Sigmoid colon (tissue), 7 donors: ENCODE results near the gene DIS3L2. TPM values are rescaled to one million over a fixed set of nuclear protein-coding genes. Genes with fewer than 3 reads are reported as not detected.

Experiments used
- DNase-seq: peaks from one replicate; pipeline ENCODE4 v3.0.0-alpha.2; 2019
- H3K27ac ChIP-seq, 4 donors: fragments of 200-600 bp; sonication (generic); one replicate each; pipeline ENCODE4 v1.5.1; 2016 to 2019; ENCODE audit warnings: mild to moderate bottlenecking in 1 of 4
- H3K27me3 ChIP-seq, 3 donors: fragments of 200-600 bp; sonication (generic); one replicate each; pipeline ENCODE4 v1.5.1; 2019; ENCODE audit warnings: mild to moderate bottlenecking in 1 of 3
- H3K36me3 ChIP-seq, 4 donors: fragments of 200-600 bp; sonication (generic); one replicate each; pipeline ENCODE4 v1.5.1; 2016 to 2019
- H3K4me1 ChIP-seq, 4 donors: fragments of 200-600 bp; sonication (generic); one replicate each; pipeline ENCODE4 v1.5.1; 2017 to 2019
- H3K4me3 ChIP-seq, 4 donors: fragments of 200-600 bp; sonication (generic); one replicate each; pipeline ENCODE4 v1.5.1; 2017 to 2019; ENCODE audit warnings: mild to moderate bottlenecking in 2 of 4, moderate library complexity in 1 of 4
- H3K9me3 ChIP-seq, 4 donors: fragments of 200-600 bp in 3 of 4; sonication (generic) in 3 of 4; one replicate each; pipeline versions ENCODE4 v1.5.1 to v1.6.1; 2013 to 2019
- EP300 ChIP-seq, 4 donors: sonication (generic); formaldehyde crosslinking; IDR thresholded peaks; one replicate each; pipeline ENCODE4 v1.6.1; 2017; ENCODE audit warnings: antibody characterized with exemption in 4 of 4
- POLR2A ChIP-seq, 2 donors: fragments of 450-650 bp; IDR thresholded peaks; one replicate each; pipeline ENCODE4 v1.6.1; 2016; ENCODE audit warnings: antibody characterized with exemption in 2 of 2, mild to moderate bottlenecking in 2 of 2, moderate library complexity in 2 of 2
- POLR2AphosphoS5 ChIP-seq, 4 donors: sonication (generic); formaldehyde crosslinking; IDR thresholded peaks; one replicate each; pipeline ENCODE4 v1.6.1; 2017; ENCODE audit warnings: antibody characterized with exemption in 4 of 4
- WGBS, 2 donors: extraction: QIAGEN DNeasy Blood & Tissue Kit; methylation state at CpG; one replicate each; pipeline ENCODE4 v1.1.7; 2013; 5-methylcytosine and 5-hydroxymethylcytosine counted together
- intact Hi-C: fragments of 100-400 bp; cut with DNase I; formaldehyde crosslinking; loops from one replicate; pipeline ENCODE4 v1.15.1; 2023
- polyA plus RNA-seq, 3 donors: library from polyadenylated mRNA; stranded (reverse); fragments of 200-250 nt; gene quantifications; one replicate each; pipeline ENCODE4 v1.2.3, GENCODE V29; 2013
- total RNA-seq, 4 donors: library from RNA; depleted of rRNA; stranded (reverse); fragments of >200 nt; gene quantifications; one replicate each; pipeline ENCODE4 v1.1.0, GENCODE V29; 2016
- TF ChIP-seq, protein P1 (sequence below), 4 experiments: fragments of 450-650 bp in 3 of 4; fragments of 200-600 bp in 1 of 4; IDR thresholded peaks; one replicate each; pipeline ENCODE4 v1.5.1; 2016 to 2019; ENCODE audit warnings: antibody characterized with exemption in 4 of 4, mild to moderate bottlenecking in 3 of 4, moderate library complexity in 2 of 4
- donor health status: healthy with polysubstance abuse.
- donor health status: Bipolar disorder and iron deficiency.
- donor health status: healthy.

Gene DIS3L2
- total and polyA plus RNA-seq, 7 donors = 8.8 to 37.9 (median 22.5) TPM

DNA sequence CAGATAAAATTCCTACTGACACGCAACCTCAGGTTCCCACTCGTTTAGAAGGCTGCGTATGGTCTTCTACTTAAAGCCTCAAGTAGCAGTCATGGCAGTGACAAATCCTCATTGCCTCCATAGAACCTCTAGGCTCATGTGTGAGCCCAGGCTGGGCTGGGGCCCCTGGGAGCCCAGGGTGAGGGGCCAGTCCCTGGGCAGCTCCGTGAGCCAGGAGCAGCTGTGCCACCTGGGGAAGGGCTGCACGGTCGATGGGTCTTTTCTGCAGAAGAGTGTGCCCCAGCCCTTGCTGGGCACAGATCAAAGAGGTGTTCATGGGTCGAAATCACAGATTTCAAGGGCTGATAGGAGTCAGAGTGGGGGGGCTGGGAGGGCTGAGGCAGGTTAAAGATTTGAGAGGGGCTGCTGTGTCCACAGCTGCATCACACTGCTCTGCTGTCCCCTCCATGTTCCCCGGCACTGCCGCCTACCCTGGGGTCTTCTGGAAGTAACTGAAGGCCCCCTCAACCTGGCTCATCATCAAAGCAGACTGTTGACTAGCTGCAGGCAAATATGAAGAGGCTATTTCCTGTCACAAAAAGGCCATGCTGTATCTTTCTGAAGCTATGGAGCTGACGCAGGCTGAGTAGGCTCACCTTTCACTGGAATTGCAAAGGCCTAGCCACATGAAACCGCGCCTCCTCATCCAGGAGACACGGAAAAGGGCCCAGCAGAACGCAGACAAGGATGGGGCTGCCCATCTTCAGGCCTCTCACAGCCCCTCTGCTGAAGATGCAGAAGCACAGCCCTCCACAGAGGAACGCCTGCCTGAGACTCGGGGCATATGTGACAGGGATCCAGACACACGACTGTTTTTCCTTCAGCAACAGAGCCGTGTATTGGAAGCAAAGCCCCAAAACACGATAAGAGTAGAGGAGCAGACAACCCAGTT is 381.4 kb downstream of the DIS3L2 start:
- Histone ChIP-seq H3K4me3 (no peak overlapping the region), H3K36me3 (no peaks in the 10 kb centered on the region), H3K9me3 (peaks cover 0 to 2% (median 0%) of the 10 kb centered on the region in 4 donors), H3K27ac (no peak overlapping the region), H3K4me1 (no peaks in the 10 kb centered on the region), H3K27me3 (no peaks in the 10 kb centered on the region)
- WGBS, 2 donors = 67 to 76% methylated on average over 19 of the region's 19 CpGs
- TF ChIP-seq POLR2AphosphoS5 (IDR thresholded peaks at IDR 0.05) (no peak), EP300 (IDR thresholded peaks at IDR 0.05) (no peak), POLR2A (IDR thresholded peaks at IDR 0.05) (no peak)
- TF ChIP-seq, protein P1, sequence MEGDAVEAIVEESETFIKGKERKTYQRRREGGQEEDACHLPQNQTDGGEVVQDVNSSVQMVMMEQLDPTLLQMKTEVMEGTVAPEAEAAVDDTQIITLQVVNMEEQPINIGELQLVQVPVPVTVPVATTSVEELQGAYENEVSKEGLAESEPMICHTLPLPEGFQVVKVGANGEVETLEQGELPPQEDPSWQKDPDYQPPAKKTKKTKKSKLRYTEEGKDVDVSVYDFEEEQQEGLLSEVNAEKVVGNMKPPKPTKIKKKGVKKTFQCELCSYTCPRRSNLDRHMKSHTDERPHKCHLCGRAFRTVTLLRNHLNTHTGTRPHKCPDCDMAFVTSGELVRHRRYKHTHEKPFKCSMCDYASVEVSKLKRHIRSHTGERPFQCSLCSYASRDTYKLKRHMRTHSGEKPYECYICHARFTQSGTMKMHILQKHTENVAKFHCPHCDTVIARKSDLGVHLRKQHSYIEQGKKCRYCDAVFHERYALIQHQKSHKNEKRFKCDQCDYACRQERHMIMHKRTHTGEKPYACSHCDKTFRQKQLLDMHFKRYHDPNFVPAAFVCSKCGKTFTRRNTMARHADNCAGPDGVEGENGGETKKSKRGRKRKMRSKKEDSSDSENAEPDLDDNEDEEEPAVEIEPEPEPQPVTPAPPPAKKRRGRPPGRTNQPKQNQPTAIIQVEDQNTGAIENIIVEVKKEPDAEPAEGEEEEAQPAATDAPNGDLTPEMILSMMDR (IDR thresholded peaks at IDR 0.05) = no peak
- peak; percentile 29 for DNase-seq
- intact Hi-C loops = no loop called here

DNA sequence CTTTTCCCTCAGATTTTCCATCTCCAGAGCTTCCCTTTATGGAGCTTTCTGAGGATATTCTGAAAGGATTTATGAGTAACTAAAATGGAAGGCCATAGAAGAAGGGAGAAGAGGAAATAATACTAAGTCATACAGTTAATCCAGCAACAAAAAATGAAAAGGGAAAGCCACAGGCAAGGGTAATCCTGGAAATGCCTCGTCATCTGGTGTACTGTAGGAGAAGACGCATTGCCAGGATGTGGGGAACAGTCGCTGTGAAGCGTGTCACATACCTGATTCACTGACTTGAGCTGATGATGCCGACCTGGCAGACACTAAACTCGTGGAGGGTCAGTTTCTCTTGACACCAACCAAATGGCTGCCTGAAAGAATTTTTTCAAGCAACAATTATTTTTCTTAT is 382.3 kb downstream of the DIS3L2 start:
- Histone ChIP-seq H3K36me3 (no peaks in the 10 kb centered on the region), H3K4me3 (no peak overlapping the region), H3K9me3 (peaks cover 0 to 2% (median 0%) of the 10 kb centered on the region in 4 donors), H3K27me3 (no peaks in the 10 kb centered on the region), H3K4me1 (no peaks in the 10 kb centered on the region), H3K27ac (no peak overlapping the region)
- no peak for DNase-seq
- 49 to 74% methylated on average over 6 of the region's 6 CpGs for WGBS, 2 donors
- intact Hi-C loops = no loop called here
- TF ChIP-seq, protein P1 (IDR thresholded peaks at IDR 0.05) = no peak
- TF ChIP-seq POLR2AphosphoS5 (IDR thresholded peaks at IDR 0.05) = no peak
- no peak for TF ChIP-seq EP300 (IDR thresholded peaks at IDR 0.05)
- no peak for TF ChIP-seq POLR2A (IDR thresholded peaks at IDR 0.05)

DNA sequence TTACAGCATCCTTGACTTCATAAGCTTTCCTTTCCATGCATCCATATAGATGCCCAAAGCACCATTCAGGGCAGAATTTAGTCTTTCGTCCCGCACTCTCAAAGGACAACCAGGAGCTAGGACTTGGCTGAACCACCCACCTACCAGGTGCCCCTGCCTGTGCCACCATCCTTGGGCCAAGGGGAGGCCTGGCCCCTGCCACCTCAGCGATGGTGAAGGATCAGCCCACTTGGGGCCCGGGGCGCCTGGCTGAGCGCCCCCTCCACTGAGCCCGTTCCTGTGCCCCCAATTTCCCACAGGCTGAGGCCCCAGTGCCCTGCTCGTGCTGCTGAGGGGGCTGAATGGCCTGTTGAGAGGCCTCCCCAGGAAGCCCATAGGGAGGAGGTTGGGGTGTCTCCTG is 383.7 kb downstream of the DIS3L2 start:
- WGBS, 2 donors = 89 to 92% methylated on average over 8 of the region's 8 CpGs
- intact Hi-C loops = no loop called here
- TF ChIP-seq POLR2A (IDR thresholded peaks at IDR 0.05) = no peak
- TF ChIP-seq EP300 (IDR thresholded peaks at IDR 0.05) = no peak
- TF ChIP-seq, protein P1 (IDR thresholded peaks at IDR 0.05) = no peak
- no peak for TF ChIP-seq POLR2AphosphoS5 (IDR thresholded peaks at IDR 0.05)
- Histone ChIP-seq H3K27ac (no peak overlapping the region), H3K4me1 (no peaks in the 10 kb centered on the region), H3K36me3 (no peaks in the 10 kb centered on the region), H3K9me3 (peaks cover 0 to 2% (median 0%) of the 10 kb centered on the region in 4 donors), H3K4me3 (no peak overlapping the region), H3K27me3 (peaks cover 0 to 10% (median 5%) of the 10 kb centered on the region in 3 donors)
- peak; percentile 39 for DNase-seq

DNA sequence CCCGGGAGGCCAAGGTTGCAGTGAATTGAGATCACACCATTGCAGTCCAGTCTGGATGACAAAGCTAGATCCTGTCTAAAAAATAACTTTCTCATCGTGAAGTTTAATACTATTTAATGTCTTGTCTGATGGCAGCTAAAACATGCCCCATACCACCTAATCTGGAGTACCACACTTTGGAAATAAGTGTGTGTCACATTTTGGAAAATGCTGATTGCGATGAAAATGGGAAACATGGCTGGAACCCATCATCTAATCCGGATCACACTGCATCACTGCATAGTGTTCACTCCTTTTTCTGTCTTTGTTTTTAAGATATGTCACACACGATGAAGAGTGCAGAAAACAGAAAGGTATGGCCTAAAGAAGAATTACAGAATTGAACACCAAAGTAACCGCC is 385.9 kb downstream of the DIS3L2 start:
- Histone ChIP-seq H3K36me3 (no peaks in the 10 kb centered on the region), H3K27me3 (peaks cover 19 to 31% (median 26%) of the 10 kb centered on the region in 3 donors), H3K9me3 (peaks cover 0 to 2% (median 0%) of the 10 kb centered on the region in 4 donors), H3K4me3 (no peak overlapping the region), H3K27ac (no peak overlapping the region), H3K4me1 (peaks cover 0 to 16% (median 14%) of the 10 kb centered on the region in 4 donors)
- intact Hi-C loops = no loop called here
- TF ChIP-seq POLR2A (IDR thresholded peaks at IDR 0.05) (no peak), EP300 (IDR thresholded peaks at IDR 0.05) (no peak), POLR2AphosphoS5 (IDR thresholded peaks at IDR 0.05) (no peak)
- TF ChIP-seq, protein P1 (IDR thresholded peaks at IDR 0.05) = no peak
- DNase-seq = no peak
- 89 to 93% methylated on average over 6 of the region's 6 CpGs for WGBS, 2 donors
